Panc1 (cell line): ENCODE results near the gene KCNJ11.

Experiments
- POLR2AphosphoS5 ChIP-seq: IDR thresholded peaks from 2 replicates; pipeline ENCODE4 v1.6.1; 2012; ENCODE audit warnings: mild to moderate bottlenecking, low read depth, low read length, moderate library complexity
- SIN3A ChIP-seq: IDR thresholded peaks from 2 replicates; pipeline ENCODE4 v1.6.1; 2012; ENCODE audit warnings: low read depth, mild to moderate bottlenecking, low read length, moderate library complexity, borderline replicate concordance; ENCODE audit not compliant: insufficient read depth
- TCF7L2 ChIP-seq: IDR thresholded peaks from 2 replicates; pipeline ENCODE4 v1.6.1; 2011; ENCODE audit warnings: mild to moderate bottlenecking, low read depth, low read length, inconsistent platforms
- TF ChIP-seq, protein P1 (sequence below): fragments of 450-650 bp; IDR thresholded peaks from 2 replicates; pipeline ENCODE4 v1.5.1; 2017; ENCODE audit warnings: mild to moderate bottlenecking
- TF ChIP-seq, protein P2 (sequence below), 2 experiments: IDR thresholded peaks; 2 replicates each; pipeline ENCODE4 v1.6.1; 2011 to 2012; ENCODE audit warnings: low read depth in 2 of 2, control low read depth in 1 of 2, low read length in 1 of 2, mild to moderate bottlenecking in 1 of 2, moderate library complexity in 1 of 2; ENCODE audit not compliant: insufficient read depth in 1 of 2

DNA sequence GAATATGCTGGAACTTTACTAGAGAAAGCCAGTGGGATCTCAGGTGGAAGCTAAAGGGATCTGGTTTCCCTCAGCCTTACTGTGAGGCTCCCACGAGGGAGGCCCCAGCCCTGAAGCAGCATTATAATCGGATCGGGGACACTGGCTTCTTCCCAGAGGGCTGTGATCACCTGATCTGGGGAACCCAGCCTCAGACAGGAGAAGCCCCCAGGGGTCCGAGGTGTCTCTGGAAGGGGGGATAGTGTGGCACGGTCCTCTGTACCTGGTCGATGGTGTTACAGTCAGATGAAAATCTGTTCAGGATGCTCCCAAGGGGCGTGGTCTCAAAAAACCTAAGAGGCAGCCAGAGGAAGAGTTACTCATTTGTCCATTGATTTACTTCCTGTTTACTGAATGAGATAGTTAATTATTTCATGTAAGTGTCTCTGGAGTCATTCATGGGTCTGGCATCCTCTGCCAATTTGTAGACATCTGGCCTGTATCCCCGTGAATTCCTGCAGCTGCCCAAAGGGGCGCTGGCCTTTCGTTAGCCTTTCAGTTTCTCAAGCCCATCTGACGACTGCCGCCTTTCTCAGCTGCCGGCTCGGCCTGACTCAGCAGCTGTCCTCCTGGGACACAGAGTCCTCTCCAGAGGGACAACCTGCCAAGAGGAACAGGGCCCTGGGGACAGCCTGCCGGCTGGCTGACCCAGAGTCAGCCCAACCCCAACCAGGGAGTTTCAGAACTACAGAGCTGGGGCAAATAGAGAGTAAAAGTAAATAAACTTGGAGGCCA, 17.0 kb upstream of the KCNJ11 start:
- TF ChIP-seq, protein P1, sequence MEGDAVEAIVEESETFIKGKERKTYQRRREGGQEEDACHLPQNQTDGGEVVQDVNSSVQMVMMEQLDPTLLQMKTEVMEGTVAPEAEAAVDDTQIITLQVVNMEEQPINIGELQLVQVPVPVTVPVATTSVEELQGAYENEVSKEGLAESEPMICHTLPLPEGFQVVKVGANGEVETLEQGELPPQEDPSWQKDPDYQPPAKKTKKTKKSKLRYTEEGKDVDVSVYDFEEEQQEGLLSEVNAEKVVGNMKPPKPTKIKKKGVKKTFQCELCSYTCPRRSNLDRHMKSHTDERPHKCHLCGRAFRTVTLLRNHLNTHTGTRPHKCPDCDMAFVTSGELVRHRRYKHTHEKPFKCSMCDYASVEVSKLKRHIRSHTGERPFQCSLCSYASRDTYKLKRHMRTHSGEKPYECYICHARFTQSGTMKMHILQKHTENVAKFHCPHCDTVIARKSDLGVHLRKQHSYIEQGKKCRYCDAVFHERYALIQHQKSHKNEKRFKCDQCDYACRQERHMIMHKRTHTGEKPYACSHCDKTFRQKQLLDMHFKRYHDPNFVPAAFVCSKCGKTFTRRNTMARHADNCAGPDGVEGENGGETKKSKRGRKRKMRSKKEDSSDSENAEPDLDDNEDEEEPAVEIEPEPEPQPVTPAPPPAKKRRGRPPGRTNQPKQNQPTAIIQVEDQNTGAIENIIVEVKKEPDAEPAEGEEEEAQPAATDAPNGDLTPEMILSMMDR: no peak
- TF ChIP-seq POLR2AphosphoS5 (no peak), SIN3A (no peak), TCF7L2 (no peak)
- TF ChIP-seq, protein P2, sequence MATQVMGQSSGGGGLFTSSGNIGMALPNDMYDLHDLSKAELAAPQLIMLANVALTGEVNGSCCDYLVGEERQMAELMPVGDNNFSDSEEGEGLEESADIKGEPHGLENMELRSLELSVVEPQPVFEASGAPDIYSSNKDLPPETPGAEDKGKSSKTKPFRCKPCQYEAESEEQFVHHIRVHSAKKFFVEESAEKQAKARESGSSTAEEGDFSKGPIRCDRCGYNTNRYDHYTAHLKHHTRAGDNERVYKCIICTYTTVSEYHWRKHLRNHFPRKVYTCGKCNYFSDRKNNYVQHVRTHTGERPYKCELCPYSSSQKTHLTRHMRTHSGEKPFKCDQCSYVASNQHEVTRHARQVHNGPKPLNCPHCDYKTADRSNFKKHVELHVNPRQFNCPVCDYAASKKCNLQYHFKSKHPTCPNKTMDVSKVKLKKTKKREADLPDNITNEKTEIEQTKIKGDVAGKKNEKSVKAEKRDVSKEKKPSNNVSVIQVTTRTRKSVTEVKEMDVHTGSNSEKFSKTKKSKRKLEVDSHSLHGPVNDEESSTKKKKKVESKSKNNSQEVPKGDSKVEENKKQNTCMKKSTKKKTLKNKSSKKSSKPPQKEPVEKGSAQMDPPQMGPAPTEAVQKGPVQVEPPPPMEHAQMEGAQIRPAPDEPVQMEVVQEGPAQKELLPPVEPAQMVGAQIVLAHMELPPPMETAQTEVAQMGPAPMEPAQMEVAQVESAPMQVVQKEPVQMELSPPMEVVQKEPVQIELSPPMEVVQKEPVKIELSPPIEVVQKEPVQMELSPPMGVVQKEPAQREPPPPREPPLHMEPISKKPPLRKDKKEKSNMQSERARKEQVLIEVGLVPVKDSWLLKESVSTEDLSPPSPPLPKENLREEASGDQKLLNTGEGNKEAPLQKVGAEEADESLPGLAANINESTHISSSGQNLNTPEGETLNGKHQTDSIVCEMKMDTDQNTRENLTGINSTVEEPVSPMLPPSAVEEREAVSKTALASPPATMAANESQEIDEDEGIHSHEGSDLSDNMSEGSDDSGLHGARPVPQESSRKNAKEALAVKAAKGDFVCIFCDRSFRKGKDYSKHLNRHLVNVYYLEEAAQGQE (IDR thresholded peaks at IDR 0.05; ENCODE audit: insufficient read depth in 1 of 2, low read depth in 2 of 2, low read length in 1 of 2): no peak
